ENCODE results near the gene APOA5.

- no peak for TF ChIP-seq CTCF (IDR thresholded peaks at IDR 0.05)
- no peak for TF ChIP-seq RAD21 (conservative IDR thresholded peaks at IDR 0.05 in 1 of 2, IDR thresholded peaks at IDR 0.05 in 1 of 2)
Observed at GRCh38 chr11:116787786-116788486, 3.7 kb downstream of the APOA5 start, which contains the start of gene ZPR1.
